GM12891 (cell line): ENCODE measurements around the gene CADPS.

Experiments
- POLR2A ChIP-seq: IDR thresholded peaks from 2 replicates; pipeline ENCODE4 v1.6.1; 2011; ENCODE audit warnings: low read depth, low read length, control low read depth
- POLR2AphosphoS5 ChIP-seq: IDR thresholded peaks from 2 replicates; pipeline ENCODE4 v1.6.1; 2011; ENCODE audit warnings: low read depth, low read length, control low read depth

DNA sequence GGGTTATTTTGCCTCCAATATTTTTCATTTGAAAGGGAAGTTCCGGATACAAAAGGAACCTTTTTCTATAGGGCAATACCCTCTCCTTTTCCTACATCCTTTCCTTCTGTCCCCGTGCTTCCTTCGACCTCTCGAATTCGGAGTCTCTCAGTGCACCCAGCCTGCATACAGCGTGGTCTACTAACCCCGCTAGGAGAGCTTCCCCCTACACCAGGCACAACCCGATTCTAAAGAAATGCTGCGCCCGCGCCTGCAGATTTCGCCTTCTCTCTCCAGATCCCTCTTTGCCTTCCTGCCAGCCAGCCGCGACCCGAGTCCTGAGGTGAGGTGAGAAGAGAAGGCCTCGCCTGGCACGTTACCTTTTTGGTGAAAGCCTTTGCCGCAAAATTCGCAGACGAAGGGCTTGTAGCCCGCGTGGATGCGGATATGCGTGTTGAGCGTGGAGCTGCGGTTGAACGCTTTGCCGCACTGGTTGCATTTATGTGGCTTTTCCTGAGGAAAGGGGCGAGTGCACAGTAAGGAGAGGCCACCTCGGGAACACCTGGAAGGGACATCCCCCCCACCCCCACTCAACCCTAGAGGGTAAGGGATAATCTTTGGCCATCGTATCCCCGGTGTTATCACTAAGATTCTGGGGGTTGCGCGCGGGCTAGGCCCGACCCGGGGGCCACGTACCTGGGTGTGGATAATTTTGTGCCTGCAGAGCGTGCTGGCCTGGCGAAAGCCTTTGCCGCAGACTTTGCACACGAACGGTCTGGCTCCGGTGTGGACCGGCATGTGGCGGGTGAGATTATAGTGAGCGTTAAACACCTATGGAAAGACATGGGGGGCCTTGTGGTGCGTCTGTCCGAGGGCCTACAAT is 504.1 kb downstream of the CADPS start:
- TF ChIP-seq POLR2A (no peak), POLR2AphosphoS5 (no peak)
